Heart left ventricle (tissue), 16 donors: Measurements from ENCODE around the gene HIPK4. TPM values are rescaled to one million over a fixed set of nuclear protein-coding genes. Genes with fewer than 3 reads are reported as not detected.

Experiments used
- ATAC-seq, 4 donors: fragments of 200-7000 bp; cut with Tn5 transposase; one replicate each; pipeline ENCODE4 v1.9.1; 2020 to 2022; ENCODE audit warnings: moderate library complexity in 4 of 4, mild to moderate bottlenecking in 3 of 4, moderate number of reproducible peaks in 1 of 4
- DNase-seq, 5 donors: peaks; one replicate each; pipeline ENCODE4 v3.0.0-alpha.2; 2020
- H3K27ac ChIP-seq, 12 donors: fragments of 200-600 bp; sonication (generic) in 4 of 12; one replicate each; pipeline versions ENCODE4 v1.5.0 to v1.8.0; 2016 to 2022; ENCODE audit warnings: mild to moderate bottlenecking in 2 of 12
- H3K27me3 ChIP-seq, 9 donors: fragments of 200-600 bp; sonication (generic) in 2 of 9; one replicate each; pipeline versions ENCODE4 v1.5.1 to v1.8.0; 2016 to 2022; ENCODE audit warnings: mild to moderate bottlenecking in 3 of 9
- H3K36me3 ChIP-seq, 9 donors: fragments of 200-600 bp; sonication (generic) in 2 of 9; one replicate each; pipeline versions ENCODE4 v1.5.0 to v1.8.0; 2018 to 2022; ENCODE audit warnings: mild to moderate bottlenecking in 2 of 9
- H3K4me1 ChIP-seq, 12 donors: fragments of 200-600 bp; sonication (generic) in 4 of 12; one replicate each; pipeline versions ENCODE4 v1.5.0 to v1.8.0; 2016 to 2022; ENCODE audit warnings: mild to moderate bottlenecking in 3 of 12
- H3K4me3 ChIP-seq, 12 donors: fragments of 200-600 bp; sonication (generic) in 4 of 12; one replicate each; pipeline versions ENCODE4 v1.5.0 to v1.8.0; 2017 to 2022; ENCODE audit warnings: mild to moderate bottlenecking in 9 of 12, moderate library complexity in 4 of 12
- H3K9me3 ChIP-seq, 12 donors: fragments of 200-600 bp; sonication (generic) in 4 of 12; one replicate each; pipeline versions ENCODE4 v1.5.0 to v1.8.0; 2016 to 2022; ENCODE audit warnings: mild to moderate bottlenecking in 1 of 12
- POLR2A ChIP-seq, 2 donors: fragments of 450-650 bp; IDR thresholded peaks; one replicate each; pipeline ENCODE4 v1.6.1; 2017; ENCODE audit warnings: antibody characterized with exemption in 2 of 2, mild to moderate bottlenecking in 2 of 2, moderate library complexity in 2 of 2
- WGBS, 4 donors: extraction: QIAGEN DNeasy Blood & Tissue Kit in 2 of 4; methylation state at CpG; one replicate each; pipeline versions ENCODE4 v1.1.5 to v1.1.7; 2013 to 2018; 5-methylcytosine and 5-hydroxymethylcytosine counted together
- intact Hi-C, 10 donors: fragments of 100-400 bp; cut with DNase I; formaldehyde crosslinking; loops; one replicate each; pipeline versions ENCODE4 v1.11.1 to v1.14.2; 2022
- polyA plus RNA-seq, 2 donors: library from polyadenylated mRNA; stranded (reverse); fragments of 200-250 nt; gene quantifications; one replicate each; pipeline ENCODE4 v1.2.3, GENCODE V29; 2013
- total RNA-seq, 9 donors: library from RNA; depleted of rRNA in 2 of 9; stranded (reverse); fragments of >200 nt in 2 of 9; fragmentation: NEBNext Ultra II Directional in 3 of 9; extraction: Animal tissue kit (Norgen Biotek cat#: 25700) in 3 of 9; gene quantifications; one replicate each; pipeline versions ENCODE4 v1.1.0 to v1.2.4, GENCODE V29; 2016 to 2023
- TF ChIP-seq, protein P1 (sequence below), 12 donors: fragments of 200-600 bp; sonication (generic) in 4 of 12; IDR thresholded peaks; one replicate each; pipeline versions ENCODE4 v1.5.0 to v1.8.0; 2018 to 2022; ENCODE audit warnings: antibody characterized with exemption in 12 of 12, mild to moderate bottlenecking in 5 of 12
- donor health status: ischemic (EF 13 %, LVEDD 7.1; RV severe dilation, severe dysfunction).
- donor health status: healthy with polysubstance abuse.
- donor health status: DM: no; HTN: yes; CAD: no.
- donor health status: DM: no; HTN: no; CAD: no.
- donor health status: ischemic (EF 25% LVEDD 6.9; RV normal size, moderate dysfunction).
- donor health status: ischemic (EF 25% LVEDD 5.7; RV mildly dilated, moderate dysfunction).
- donor health status: healthy.
- donor health status: DM: yes; HTN: yes; CAD: no.
- donor health status: ischemic (EF 35%, LVEDD 5.7; RV mildly dilated, moderate dysfunction).
- donor health status: nonischemic (EF 11% LVEDD 7.7; RV severe dilation, severe dysfunction).
- donor health status: DM: yes; HTN: yes; CAD: no.
- donor health status: PGD.
- donor health status: ischemic (EF 29% LVEDD 5.4; RV normal size, mild dysfunction).
- donor health status: nonischemic (EF 23%, LVEDD 6.1; RV moderate dilation, normal function).

The HIPK4 gene
- total and polyA plus RNA-seq, 11 donors, result 0.07 to 0.14 (median 0.12) TPM; not detected in 6

DNA sequence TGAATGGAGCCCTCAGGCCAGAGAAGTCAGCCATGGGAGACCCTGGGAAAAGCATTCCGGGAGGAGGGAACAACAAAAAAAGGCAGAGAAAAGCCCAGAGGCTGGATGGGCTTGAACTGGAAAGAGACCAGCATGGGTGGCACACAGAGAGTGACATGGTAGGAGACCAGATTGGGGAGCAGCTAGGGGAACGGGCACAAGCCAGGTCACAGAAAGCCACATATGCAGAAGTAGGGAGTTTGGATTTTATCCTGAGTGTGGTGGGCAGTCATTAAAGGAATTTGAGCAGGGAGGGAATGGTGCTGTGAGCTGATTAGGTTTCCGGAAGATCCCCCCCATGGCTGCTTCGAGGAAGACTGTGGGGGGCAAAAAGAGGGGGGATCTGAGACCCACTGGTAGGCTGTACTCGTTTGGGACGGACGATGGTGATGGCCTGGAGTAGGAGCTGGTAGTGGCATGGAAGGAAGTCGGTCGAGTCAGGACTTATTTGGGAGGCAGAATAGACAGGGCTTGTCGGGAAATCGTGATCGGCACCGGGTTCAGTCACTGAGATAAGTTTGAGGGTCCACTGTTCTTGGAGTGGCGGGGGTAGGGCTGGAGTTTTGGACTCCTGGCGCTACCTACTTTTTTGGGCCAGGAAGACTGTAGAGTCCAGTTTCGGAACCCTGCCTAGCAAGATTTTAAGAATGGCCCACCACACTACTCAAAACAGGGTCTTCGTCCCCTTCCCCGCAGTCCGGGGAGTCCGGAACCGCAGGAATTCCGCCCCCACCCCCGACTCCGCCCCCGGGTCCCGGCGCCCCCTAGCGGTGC is 34.9 kb upstream of the HIPK4 start:
- WGBS, 4 donors, result 0 to 2% (median 1%) methylated on average over 16 to 28 of the region's 28 CpGs
- no peak for ATAC-seq
- Histone ChIP-seq H3K27me3 (no peaks in the 10 kb centered on the region), H3K4me1 (peaks cover 0 to 49% (median 33%) of the 10 kb centered on the region in 12 donors), H3K4me3 (peak overlapping the region; percentile 58 to 98 (median 91)), H3K9me3 (no peaks in the 10 kb centered on the region), H3K36me3 (peaks cover 3 to 24% (median 16%) of the 10 kb centered on the region in 9 donors), H3K27ac (peak overlapping the region; percentile 92 to 100 (median 99))
- intact Hi-C loops, result loop anchor here in 3 of 10 donors (1.0 to 10.0 kb wide), 8 partner anchors 18 to 382 kb away; partner anchors contain the start of genes BLVRB (in 2 of the 3), C19orf47 (in 2 of the 3), PLD3 (in 2 of the 3) and LTBP4 (in 1 of the 3)
- DNase-seq, result no peak
- TF ChIP-seq POLR2A (IDR thresholded peaks at IDR 0.05), result no peak
- TF ChIP-seq, protein P1, sequence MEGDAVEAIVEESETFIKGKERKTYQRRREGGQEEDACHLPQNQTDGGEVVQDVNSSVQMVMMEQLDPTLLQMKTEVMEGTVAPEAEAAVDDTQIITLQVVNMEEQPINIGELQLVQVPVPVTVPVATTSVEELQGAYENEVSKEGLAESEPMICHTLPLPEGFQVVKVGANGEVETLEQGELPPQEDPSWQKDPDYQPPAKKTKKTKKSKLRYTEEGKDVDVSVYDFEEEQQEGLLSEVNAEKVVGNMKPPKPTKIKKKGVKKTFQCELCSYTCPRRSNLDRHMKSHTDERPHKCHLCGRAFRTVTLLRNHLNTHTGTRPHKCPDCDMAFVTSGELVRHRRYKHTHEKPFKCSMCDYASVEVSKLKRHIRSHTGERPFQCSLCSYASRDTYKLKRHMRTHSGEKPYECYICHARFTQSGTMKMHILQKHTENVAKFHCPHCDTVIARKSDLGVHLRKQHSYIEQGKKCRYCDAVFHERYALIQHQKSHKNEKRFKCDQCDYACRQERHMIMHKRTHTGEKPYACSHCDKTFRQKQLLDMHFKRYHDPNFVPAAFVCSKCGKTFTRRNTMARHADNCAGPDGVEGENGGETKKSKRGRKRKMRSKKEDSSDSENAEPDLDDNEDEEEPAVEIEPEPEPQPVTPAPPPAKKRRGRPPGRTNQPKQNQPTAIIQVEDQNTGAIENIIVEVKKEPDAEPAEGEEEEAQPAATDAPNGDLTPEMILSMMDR (IDR thresholded peaks at IDR 0.05), result peak in 1 of 12 donors; percentile 78

DNA sequence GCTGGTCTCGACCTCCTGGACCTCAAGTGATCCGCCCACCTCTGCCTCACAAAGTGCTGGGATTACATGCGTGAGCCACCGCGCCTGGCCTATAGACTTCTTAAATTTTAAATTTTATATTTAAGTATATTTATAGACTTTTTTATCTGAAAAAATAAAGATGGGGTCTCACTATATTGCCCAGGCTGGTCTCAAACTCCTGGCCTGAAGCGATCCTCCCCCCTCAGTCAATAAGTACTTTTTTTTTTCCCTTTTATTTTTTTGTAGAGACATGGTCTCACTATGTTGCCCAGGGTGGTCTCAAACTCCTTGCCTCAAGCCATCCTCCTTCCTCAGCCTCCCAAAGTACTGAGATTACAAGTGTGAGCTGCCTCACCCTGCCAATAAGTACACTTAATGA is 34.0 kb upstream of the HIPK4 start:
- Histone ChIP-seq H3K36me3 (peaks cover 3 to 24% (median 16%) of the 10 kb centered on the region in 9 donors), H3K4me3 (peak overlapping the region in 11 of 12 donors; percentile 58 to 98 (median 91)), H3K27ac (peak overlapping the region; percentile 92 to 100 (median 99)), H3K27me3 (no peaks in the 10 kb centered on the region), H3K9me3 (no peaks in the 10 kb centered on the region), H3K4me1 (peaks cover 0 to 49% (median 33%) of the 10 kb centered on the region in 12 donors)
- ATAC-seq (no peak), DNase-seq (no peak)
- TF ChIP-seq, protein P1 (IDR thresholded peaks at IDR 0.05), result no peak
- no peak for TF ChIP-seq POLR2A (IDR thresholded peaks at IDR 0.05)
- intact Hi-C loops, result loop anchor here in 3 of 10 donors (2.0 to 10.0 kb wide), 6 partner anchors 41 to 383 kb away; partner anchors contain the start of genes BLVRB (in 2 of the 3), C19orf47 (in 2 of the 3), PLD3 (in 2 of the 3) and LTBP4 (in 1 of the 3)
- 94 to 97% (median 95%) methylated on average over 6 of the region's 6 CpGs for WGBS, 4 donors

DNA sequence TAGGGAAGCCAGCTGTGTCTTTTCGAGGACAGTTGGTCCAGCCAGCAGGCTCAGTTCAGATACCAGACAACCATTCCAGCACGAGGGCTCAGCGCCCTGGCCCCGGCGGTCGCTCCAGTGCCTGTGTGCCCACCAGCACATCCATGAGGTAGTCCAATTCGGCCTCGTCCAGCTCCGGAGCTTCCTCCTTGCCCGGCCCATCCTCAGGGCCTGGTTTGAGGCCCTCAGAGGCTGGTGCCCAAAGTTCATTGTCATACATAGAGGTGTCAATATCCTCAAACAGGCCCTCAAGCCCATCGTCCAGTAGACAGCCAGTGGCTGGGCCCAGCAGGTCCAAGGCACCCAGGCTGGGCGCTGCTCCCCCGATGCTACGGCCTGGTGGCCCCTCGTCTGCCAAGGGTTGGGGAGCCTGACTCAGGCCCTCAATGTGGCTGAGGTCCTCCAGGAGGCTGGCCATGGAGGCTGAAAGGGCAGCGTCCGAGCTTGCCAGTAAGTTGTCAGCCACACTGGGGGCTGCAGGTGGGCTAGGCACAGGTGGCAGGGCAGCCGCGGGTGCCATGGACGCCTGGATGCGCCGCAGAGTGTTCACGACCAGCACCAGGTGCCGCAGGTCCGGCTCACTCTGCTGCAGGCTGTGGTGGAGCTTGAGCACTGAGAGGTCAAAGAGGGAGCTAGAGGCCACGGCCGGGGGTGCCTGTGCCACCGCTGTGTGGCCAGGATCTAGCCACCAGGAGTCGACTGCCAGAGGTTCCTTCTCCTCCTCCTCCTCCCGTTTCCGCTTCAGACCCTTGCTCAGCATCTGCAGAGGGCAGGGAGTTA is 33.0 kb upstream of the HIPK4 start:
- H3K27ac ChIP-seq, result peak overlapping the region in 11 of 12 donors; percentile 9 to 100 (median 99)

More for the DNA sequence above, 33.0 kb upstream of the HIPK4 start:
- 78 to 86% (median 84%) methylated on average over 12 to 31 of the region's 31 CpGs for WGBS, 4 donors
- DNase-seq (no peak), ATAC-seq (no peak)
- no peaks in the 10 kb centered on the region for H3K27me3 ChIP-seq
- TF ChIP-seq POLR2A (IDR thresholded peaks at IDR 0.05), result no peak
- TF ChIP-seq, protein P1 (IDR thresholded peaks at IDR 0.05), result no peak
- no peaks in the 10 kb centered on the region for H3K9me3 ChIP-seq
- H3K4me3 ChIP-seq, result peak overlapping the region in 2 of 12 donors; percentile 5 to 91
- H3K36me3 ChIP-seq, result peaks cover 3 to 24% (median 16%) of the 10 kb centered on the region in 9 donors
- H3K4me1 ChIP-seq, result peaks cover 0 to 49% (median 34%) of the 10 kb centered on the region in 12 donors
- intact Hi-C loops, result loop anchor here in 3 of 10 donors (5.0 to 10.0 kb wide), 5 partner anchors 76 to 384 kb away; partner anchors contain the start of genes C19orf47 (in 2 of the 3), PLD3 (in 2 of the 3) and LTBP4 (in 1 of the 3)
